HG02571 (cell line): ENCODE results near the gene CRYGN.

ENCODE experiments used
- ATAC-seq: cut with Tn5 transposase; IDR thresholded peaks from one replicate; pipeline ENCODE4 v1.9.1; 2021; ENCODE audit warnings: mild to moderate bottlenecking, moderate library complexity; ENCODE audit not compliant: unreplicated experiment

The CRYGN gene

GRCh38 chr7:151408839-151409666, 30.9 kb downstream of the CRYGN start:
- ATAC-seq = no peak

DNA sequence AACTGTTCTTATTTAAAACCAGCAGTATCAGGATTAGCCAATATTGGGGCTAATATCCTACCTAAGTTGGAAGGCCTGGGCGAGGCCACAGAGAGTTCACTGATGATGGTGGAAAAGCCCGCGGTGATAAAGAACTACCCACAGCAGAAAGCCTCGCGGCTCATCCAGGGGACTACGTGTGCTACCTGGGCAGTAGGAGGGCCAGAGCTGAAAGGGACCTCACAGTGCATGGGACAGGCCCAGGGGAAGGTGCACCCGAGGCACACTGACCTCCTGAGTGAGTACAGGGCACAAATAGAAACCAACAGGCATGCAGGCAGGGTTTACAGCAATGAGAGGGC, 31.5 kb downstream of the CRYGN start:
- ATAC-seq = no peak

DNA sequence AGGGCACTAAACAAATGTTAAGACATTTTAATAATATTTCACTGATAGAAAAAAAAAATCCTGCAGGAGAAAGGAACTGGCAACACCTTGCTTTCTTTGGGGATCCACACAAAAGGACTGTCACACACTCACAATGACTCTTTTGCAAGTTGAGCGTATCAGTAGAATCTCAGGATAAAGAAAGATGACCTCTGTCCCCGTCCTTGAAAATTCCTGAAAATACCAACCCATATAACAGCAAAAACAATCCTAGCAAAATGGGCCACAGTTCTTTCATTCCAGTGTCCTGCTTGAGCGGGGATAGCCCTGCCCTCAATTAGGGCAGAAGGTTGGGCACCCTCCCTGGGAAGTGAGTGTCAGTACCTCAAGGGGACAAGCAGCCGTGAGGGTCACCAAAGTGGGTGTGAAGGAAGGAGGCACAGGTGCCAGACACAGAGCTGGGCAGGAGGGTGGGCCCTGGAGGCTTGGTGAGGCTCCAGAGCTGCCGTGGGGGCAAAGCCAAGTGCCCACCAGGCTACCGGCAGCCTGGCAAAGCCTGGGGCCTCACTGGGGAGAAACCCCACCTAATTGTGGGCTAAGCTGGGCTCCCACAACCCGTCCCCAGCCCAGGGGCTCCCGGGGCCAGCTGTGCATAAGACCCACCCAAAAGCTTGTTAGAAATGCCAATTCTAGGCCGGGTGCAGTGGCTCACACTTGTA, 32.9 kb downstream of the CRYGN start:
- ATAC-seq = no peak

DNA sequence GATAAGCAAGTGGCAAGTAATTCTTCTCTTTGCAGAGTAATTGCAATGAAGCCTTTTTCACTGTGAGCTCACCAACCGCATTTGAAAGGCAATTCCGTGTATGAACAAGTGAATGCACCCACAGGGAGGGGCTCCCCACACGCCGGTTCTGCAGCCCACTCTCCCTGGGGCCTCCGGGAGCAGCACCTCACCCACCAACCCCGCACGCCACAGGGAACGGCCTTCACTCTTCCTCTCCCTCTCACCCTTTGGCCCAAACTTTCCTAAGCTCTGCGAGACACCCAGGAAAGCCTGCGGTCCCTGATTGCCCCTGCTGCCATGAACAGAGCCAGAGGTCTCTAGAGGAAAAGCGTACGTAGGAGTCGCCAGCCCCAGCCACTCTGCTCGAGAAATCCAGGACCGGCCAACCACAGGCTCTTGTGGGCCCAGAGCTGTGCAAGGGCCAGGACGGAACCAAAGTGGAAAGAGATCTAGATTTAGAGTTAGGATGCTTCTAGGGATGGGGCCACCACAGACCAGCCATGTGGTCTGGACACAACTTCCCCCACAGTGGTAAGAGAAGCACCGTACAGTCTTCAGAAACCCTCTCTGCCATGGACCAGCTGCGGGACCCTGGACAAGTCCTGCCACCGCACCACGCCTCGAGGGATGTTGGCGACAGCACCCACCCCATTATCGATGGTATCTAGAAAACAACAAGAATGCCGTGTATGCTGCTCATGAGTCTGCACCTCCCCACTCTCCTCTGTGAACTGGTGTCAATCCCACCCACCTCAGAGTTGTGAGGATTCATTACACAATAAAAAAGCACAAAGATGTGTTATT, 33.7 kb downstream of the CRYGN start:
- ATAC-seq = no peak

GRCh38 chr7:151405588-151405987, 34.4 kb downstream of the CRYGN start:
- ATAC-seq = no peak

GRCh38 chr7:151405056-151405455, 34.9 kb downstream of the CRYGN start:
- ATAC-seq = no peak

GRCh38 chr7:151404216-151405011, 35.5 kb downstream of the CRYGN start:
- ATAC-seq = no peak

DNA sequence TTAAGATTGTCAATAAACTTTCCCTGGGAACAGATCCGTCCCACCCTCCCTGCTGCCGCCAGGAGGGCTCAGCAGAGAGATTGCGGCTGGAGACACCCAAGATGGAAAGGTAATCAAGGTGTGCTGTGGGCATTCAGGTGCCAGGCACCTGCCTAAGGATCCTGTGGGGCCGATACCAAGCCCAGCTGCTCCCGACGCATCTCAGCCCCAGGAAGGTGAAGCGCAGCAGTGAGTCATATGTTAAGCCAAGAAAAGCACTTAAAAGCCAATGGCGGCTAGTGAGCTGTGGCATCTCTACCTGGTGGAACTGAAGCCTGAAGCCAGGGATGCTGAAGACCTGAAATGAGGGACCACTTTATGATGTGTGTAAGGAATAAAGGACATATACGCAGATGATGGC, 36.2 kb downstream of the CRYGN start:
- ATAC-seq = no peak

DNA sequence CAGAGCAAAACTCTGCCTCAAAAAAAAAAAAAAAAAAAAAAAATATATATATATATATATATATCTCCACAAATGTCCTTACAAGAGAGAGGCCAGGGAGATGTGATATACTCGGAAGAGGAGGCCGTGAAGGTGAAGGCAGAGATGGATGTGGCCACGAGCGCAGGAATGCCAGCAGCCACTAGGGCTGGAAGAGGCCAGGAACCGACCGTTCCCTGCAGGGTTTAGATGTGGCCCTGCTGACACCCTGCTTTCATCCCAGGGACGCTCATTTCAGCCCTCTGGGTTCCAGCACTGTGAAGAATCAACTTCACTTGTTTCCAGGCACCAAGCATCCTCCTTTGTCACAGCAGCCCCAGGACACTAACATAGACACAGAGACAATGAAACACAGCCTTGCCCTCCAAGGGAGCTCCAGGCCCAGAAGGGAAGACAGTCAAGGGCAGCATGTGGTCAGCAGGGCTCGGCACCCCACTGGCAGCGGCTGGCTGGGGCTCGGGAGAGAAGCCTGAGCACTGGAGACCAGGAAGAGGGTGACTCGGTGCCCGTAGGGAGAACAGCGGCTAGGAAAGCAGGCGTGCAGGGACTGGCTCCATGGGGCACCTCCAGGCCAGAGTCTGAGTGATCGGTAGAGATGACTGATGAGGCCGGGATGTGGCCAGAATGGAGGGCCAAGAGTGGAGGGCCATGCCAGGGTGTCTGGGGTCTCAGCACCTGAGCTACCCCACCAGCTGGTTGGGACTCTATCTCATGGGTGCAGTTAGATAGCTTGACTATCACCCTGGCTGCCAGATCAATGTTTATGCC, 37.7 kb downstream of the CRYGN start:
- no peak for ATAC-seq

DNA sequence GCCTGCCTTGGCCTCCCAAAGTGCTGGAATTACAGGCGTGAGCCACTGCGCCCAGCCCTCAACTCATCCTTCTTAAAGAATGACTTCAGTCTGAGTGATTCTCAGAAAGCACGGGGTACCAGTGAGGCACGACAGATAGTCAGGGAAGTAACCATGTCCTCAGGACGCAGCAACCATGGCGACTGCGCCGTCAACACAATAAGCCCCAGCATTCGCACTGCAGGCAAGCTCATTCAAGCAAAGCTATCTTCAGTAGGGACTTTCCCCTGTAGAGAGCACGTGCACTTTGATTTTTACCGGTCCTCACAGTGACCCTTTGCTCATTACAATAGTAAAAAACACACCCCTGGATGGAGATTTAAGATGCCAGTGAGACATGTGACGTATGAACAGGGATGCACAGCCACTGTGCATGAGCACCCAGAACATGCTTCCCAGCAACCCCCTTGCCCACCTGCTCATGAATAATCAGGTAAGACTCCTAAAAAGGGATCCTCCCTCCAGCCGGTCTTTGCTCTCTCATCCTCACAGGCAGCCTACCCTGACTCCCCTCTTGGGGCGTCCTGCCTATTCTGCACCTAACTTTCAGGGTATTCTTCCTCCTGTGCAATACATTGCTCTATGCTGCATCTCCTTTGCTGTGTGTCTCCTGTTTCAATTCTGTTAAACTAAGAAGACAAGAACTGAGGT, 39.2 kb downstream of the CRYGN start:
- ATAC-seq = no peak

- ATAC-seq = no peak
Measured at GRCh38 chr7:151399906-151400305, 40.0 kb downstream of the CRYGN start.

GRCh38 chr7:151399305-151399601, 40.7 kb downstream of the CRYGN start:
- ATAC-seq = no peak

DNA sequence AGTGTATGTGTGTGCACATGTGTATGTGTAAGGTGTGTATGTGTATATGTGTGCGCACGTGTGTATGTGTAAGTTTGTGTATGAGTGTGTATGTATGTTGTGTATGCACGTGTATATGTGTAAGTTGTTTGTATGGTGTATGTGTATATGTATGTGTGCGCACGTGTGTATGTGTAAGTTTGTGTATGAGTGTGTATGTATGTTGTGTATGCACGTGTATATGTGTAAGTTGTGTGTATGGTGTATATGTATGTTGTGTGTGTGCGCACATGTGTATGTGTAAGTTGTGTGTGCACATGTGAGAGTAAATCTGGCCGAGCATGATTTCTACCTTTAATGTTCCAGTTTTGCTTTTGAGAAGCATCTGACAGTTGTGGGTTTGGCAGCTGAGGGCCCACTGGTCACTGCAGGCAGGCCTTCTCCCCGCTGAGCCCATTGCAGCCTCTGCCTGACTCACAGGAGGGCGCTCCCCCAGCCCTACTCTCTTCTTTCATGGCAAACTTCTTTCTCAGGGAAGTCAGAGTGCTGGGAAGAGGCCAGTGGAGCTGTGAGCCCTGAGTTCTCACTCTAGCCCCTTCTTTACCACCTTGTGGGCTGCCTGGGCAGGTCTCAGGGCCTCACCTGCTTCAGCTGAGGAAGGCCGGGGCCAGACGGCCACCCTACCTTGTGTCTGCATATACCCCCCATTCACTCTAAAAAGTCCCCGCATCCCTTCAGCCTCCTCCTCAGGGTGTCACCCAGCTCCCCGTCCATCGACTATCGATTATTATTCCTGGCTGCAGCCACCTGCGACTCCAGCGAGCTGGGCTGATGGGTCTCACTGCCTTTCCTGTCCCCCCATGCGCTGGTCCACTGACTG, 41.3 kb downstream of the CRYGN start:
- no peak for ATAC-seq

DNA sequence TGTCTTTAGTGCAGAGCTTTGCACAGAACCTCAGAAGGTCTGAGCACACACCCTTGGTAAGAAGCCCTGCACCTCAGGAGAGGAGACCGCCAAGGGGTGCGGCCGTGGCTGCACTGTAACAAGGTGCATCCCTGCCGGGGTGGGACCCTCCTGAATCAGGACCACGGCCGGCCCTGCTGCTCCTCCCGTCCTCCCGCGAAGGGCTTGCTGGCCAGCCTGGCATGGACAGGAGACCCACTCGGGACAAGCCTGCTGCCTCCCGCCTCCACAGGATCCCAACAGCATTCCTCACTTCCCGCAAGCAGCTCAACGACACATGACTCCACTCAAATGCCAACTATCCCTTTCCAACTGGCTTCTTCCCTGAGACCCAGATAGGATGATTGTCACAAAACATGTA, 42.9 kb downstream of the CRYGN start:
- no peak for ATAC-seq

- ATAC-seq = no peak
Measured at GRCh38 chr7:151396328-151396970, 43.5 kb downstream of the CRYGN start.

GRCh38 chr7:151395036-151395367, 44.9 kb downstream of the CRYGN start:
- no peak for ATAC-seq

- ATAC-seq = no peak
Measured at GRCh38 chr7:151394076-151395035, 45.6 kb downstream of the CRYGN start.
